H1 (cell line): Measurements from ENCODE around the gene DCDC2C. TPM values are rescaled to one million over a fixed set of nuclear protein-coding genes. Genes with fewer than 3 reads are reported as not detected.

Source experiments
- CBX5 ChIP-seq: fragments of 300-800, 300-1000 bp; sonication (generic); IDR thresholded peaks from 2 replicates; pipeline ENCODE4 v1.7.1; 2016; ENCODE audit warnings: antibody characterized with exemption, low read length, low read depth
- MAFK ChIP-seq: IDR thresholded peaks from 2 replicates; pipeline ENCODE4 v1.6.1; 2012; ENCODE audit warnings: low read depth, mild to moderate bottlenecking, improper control_type of control experiment, low read length
- SP2 ChIP-seq: IDR thresholded peaks from 2 replicates; pipeline ENCODE4 v1.6.1; 2012; ENCODE audit warnings: mild to moderate bottlenecking, low read length, inconsistent platforms
- polyA plus RNA-seq, 7 experiments: library from polyadenylated mRNA; depleted of rRNA in 3 of 7; stranded (reverse) in 5 of 7; unstranded in 2 of 7; fragments of >200 nt in 5 of 7; fragments of 200-250 nt in 2 of 7; gene quantifications; 1 replicate in 5 of 7; 2 replicates in 1 of 7; 4 replicates in 1 of 7; pipeline versions ENCODE4 v1.2.1 to v1.2.3, GENCODE V29; 2011 to 2013; ENCODE audit warnings: missing spikeins in 2 of 7, mixed read lengths in 2 of 7
- total RNA-seq: library from RNA; stranded (reverse); fragmentation: NEBNext Ultra II Directional; extraction: Animal tissue kit (Norgen Biotek cat#: 25700); gene quantifications from 2 replicates; pipeline ENCODE4 v1.2.1, GENCODE V29; 2021

DCDC2C gene
- total and polyA plus RNA-seq, 2 of the 8 experiments (the other 6 are each of a cell fraction or from before 2014, with no cell fraction given), result 0.50 TPM; not detected in 1

- no peak for TF ChIP-seq MAFK
- no peak for TF ChIP-seq CBX5
- TF ChIP-seq SP2, result no peak
Observed at GRCh38 chr2:3680548-3681345, 22.6 kb upstream of the DCDC2C start (continued).
